HepG2 (cell line): Measurements from ENCODE around the gene SNRPD1. TPM values are rescaled to one million over a fixed set of nuclear protein-coding genes. Genes with fewer than 3 reads are reported as not detected.
A peak's percentile ranks its signal among the peaks of the same experiment; 100 is the strongest.

Source experiments
- ATRX ChIP-seq: sonication (generic); formaldehyde crosslinking; IDR thresholded peaks from 2 replicates; pipeline ENCODE4 v1.4.0; 2020; ENCODE audit warnings: missing genetic modification reagents, borderline replicate concordance
- CREB1 ChIP-seq, 2 experiments: fragments of 450-650 bp in 1 of 2; IDR thresholded peaks; 2 replicates each; pipeline ENCODE4 v1.6.1; 2016 to 2017; ENCODE audit warnings: control low read depth in 1 of 2, mild to moderate bottlenecking in 1 of 2, missing compliant biosample characterization in 1 of 2, missing genetic modification characterization in 1 of 2
- E2F2 ChIP-seq: sonication (generic); formaldehyde crosslinking; IDR thresholded peaks from 2 replicates; pipeline ENCODE4 v1.4.0; 2020; ENCODE audit warnings: missing genetic modification reagents, borderline replicate concordance
- EEA1 ChIP-seq: sonication (generic); formaldehyde crosslinking; IDR thresholded peaks from 2 replicates; pipeline ENCODE4 v1.5.1; 2020; ENCODE audit warnings: mild to moderate bottlenecking, missing genetic modification reagents, borderline replicate concordance
- GFI1 ChIP-seq: sonication (generic); formaldehyde crosslinking; IDR thresholded peaks from 2 replicates; pipeline ENCODE4 v1.5.0; 2020; ENCODE audit warnings: missing genetic modification reagents, mild to moderate bottlenecking, borderline replicate concordance
- HCFC1 ChIP-seq: fragments of 150-350 bp; IDR thresholded peaks from 2 replicates; pipeline ENCODE4 v1.6.1; 2014; ENCODE audit warnings: low read depth, low read length
- HES4 ChIP-seq: sonication (generic); formaldehyde crosslinking; IDR thresholded peaks from 2 replicates; pipeline ENCODE4 v1.9.0; 2021; ENCODE audit warnings: mild to moderate bottlenecking, missing genetic modification reagents, borderline replicate concordance
- HNF4G ChIP-seq, 2 experiments: sonication (generic) in 1 of 2; formaldehyde crosslinking in 1 of 2; IDR thresholded peaks; 2 replicates each; pipeline versions ENCODE4 v1.4.0 to v1.6.1; 2011 to 2020; ENCODE audit warnings: borderline replicate concordance in 2 of 2, low read depth in 2 of 2, mild to moderate bottlenecking in 2 of 2, low read length in 1 of 2, missing genetic modification reagents in 1 of 2, moderate library complexity in 1 of 2
- HOXA3 ChIP-seq: sonication (generic); formaldehyde crosslinking; IDR thresholded peaks from 2 replicates; pipeline ENCODE4 v1.5.0; 2020; ENCODE audit warnings: missing genetic modification reagents
- JARID2 ChIP-seq: sonication (generic); formaldehyde crosslinking; IDR thresholded peaks from 2 replicates; pipeline ENCODE4 v1.8.1; 2023; ENCODE audit warnings: missing genetic modification reagents, inconsistent platforms; ENCODE audit not compliant: insufficient replicate concordance
- KLF16 ChIP-seq, 2 experiments: sonication (generic) in 1 of 2; formaldehyde crosslinking in 1 of 2; IDR thresholded peaks; 2 replicates each; pipeline versions ENCODE4 v1.6.1 to v1.8.0; 2016 to 2023; ENCODE audit warnings: missing genetic modification reagents in 2 of 2, missing compliant biosample characterization in 1 of 2
- MAFK ChIP-seq, 2 experiments: IDR thresholded peaks in 1 of 2; conservative IDR thresholded peaks in 1 of 2; 2 replicates each; pipeline ENCODE4 v1.6.1; 2011; ENCODE audit warnings: improper control_type of control experiment in 2 of 2, low read length in 2 of 2
- MLX ChIP-seq: IDR thresholded peaks from 2 replicates; pipeline ENCODE4 v1.6.1; 2016
- MTF2 ChIP-seq: sonication (generic); formaldehyde crosslinking; IDR thresholded peaks from 2 replicates; pipeline ENCODE4 v1.5.0; 2020; ENCODE audit warnings: missing genetic modification reagents, borderline replicate concordance
- NR3C1 ChIP-seq: sonication (generic); formaldehyde crosslinking; IDR thresholded peaks from 2 replicates; pipeline ENCODE4 v1.4.0; 2020; ENCODE audit warnings: missing genetic modification reagents
- PRMT3 ChIP-seq: sonication (generic); formaldehyde crosslinking; IDR thresholded peaks from 2 replicates; pipeline ENCODE4 v1.8.1; 2022; ENCODE audit warnings: low read depth, mild to moderate bottlenecking, moderate library complexity, missing genetic modification reagents, borderline replicate concordance
- RELA ChIP-seq: sonication (generic); formaldehyde crosslinking; IDR thresholded peaks from 2 replicates; pipeline ENCODE4 v1.4.0; 2020; ENCODE audit warnings: missing genetic modification reagents
- TBX2 ChIP-seq: sonication (generic); formaldehyde crosslinking; IDR thresholded peaks from 2 replicates; pipeline ENCODE4 v1.5.0; 2020; ENCODE audit warnings: missing genetic modification reagents, mild to moderate bottlenecking, borderline replicate concordance
- ZBTB44 ChIP-seq: sonication (generic); formaldehyde crosslinking; IDR thresholded peaks from 2 replicates; pipeline ENCODE4 v1.4.0; 2020; ENCODE audit warnings: missing genetic modification reagents
- ZBTB7A ChIP-seq: sonication (generic); formaldehyde crosslinking; IDR thresholded peaks from 2 replicates; pipeline ENCODE4 v1.8.0; 2022; ENCODE audit warnings: mild to moderate bottlenecking, missing genetic modification reagents
- ZBTB7B ChIP-seq: sonication (generic); formaldehyde crosslinking; IDR thresholded peaks from 2 replicates; pipeline ENCODE4 v1.4.0; 2020; ENCODE audit warnings: missing genetic modification reagents
- ZNF354B ChIP-seq: sonication (generic); formaldehyde crosslinking; IDR thresholded peaks from 2 replicates; pipeline ENCODE4 v1.8.0; 2022; ENCODE audit warnings: mild to moderate bottlenecking, missing genetic modification reagents
- ZNF589 ChIP-seq: sonication (generic); formaldehyde crosslinking; conservative IDR thresholded peaks from 2 replicates; pipeline ENCODE4 v1.8.0; 2022; ENCODE audit warnings: mild to moderate bottlenecking, moderate library complexity, missing genetic modification reagents
- ZNF761 ChIP-seq: sonication (generic); formaldehyde crosslinking; conservative IDR thresholded peaks from 2 replicates; pipeline ENCODE4 v1.4.0; 2020; ENCODE audit warnings: mild to moderate bottlenecking, missing genetic modification reagents
- ZSCAN30 ChIP-seq: sonication (generic); formaldehyde crosslinking; IDR thresholded peaks from 2 replicates; pipeline ENCODE4 v1.5.0; 2020; ENCODE audit warnings: mild to moderate bottlenecking, missing genetic modification reagents
- polyA plus RNA-seq, 8 experiments: library from polyadenylated mRNA; depleted of rRNA in 3 of 8; stranded (reverse) in 7 of 8; unstranded in 1 of 8; fragments of >200 nt; fragmentation: Illumina TruSeq in 4 of 8; extraction: Trizol in 4 of 8; gene quantifications; 2 replicates each; pipeline versions ENCODE4 v1.2.1 to v1.2.3, GENCODE V29; 2011 to 2016; ENCODE audit warnings: low read depth in 4 of 8, missing spikeins in 1 of 8, mixed read lengths in 1 of 8; ENCODE audit not compliant: insufficient read depth in 1 of 8
- total RNA-seq, 5 experiments: library from RNA; depleted of rRNA; stranded (reverse); fragments of >200 nt; fragmentation: Illumina TruSeq; extraction: Trizol; gene quantifications; 2 replicates each; pipeline ENCODE4 v1.2.3, GENCODE V29; 2016; ENCODE audit warnings: low read depth in 1 of 5

SNRPD1 gene
- total and polyA plus RNA-seq, 2 of the 13 experiments (the other 11 are each of a cell fraction or from before 2014, with no cell fraction given): 22.7 to 275 TPM

- TF ChIP-seq ZNF761: peak; percentile 88
- TF ChIP-seq EEA1 (CRISPR knock-in tag): peak; percentile 88; the same call in 1 of the 2 replicates
- no peak for TF ChIP-seq ATRX (CRISPR knock-in tag)
- peak; percentile 73; the same call in 1 of the 2 replicates for TF ChIP-seq ZBTB7B (CRISPR knock-in tag)
- 0 out of 2 replicates have a peak, but pooled peaks have one; percentile 56 for TF ChIP-seq MTF2 (CRISPR knock-in tag)
- peak; percentile 83; the same call in 1 of the 2 replicates for TF ChIP-seq ZNF589 (CRISPR knock-in tag)
- TF ChIP-seq NR3C1: no peak
- TF ChIP-seq MAFK (conservative IDR thresholded peaks at IDR 0.05 in 1 of 2, IDR thresholded peaks at IDR 0.05 in 1 of 2; ENCODE audit: low read length in 2 of 2): no peak
- peak; percentile 80; the same call in 1 of the 2 replicates for TF ChIP-seq HES4 (CRISPR knock-in tag)
- no peak for TF ChIP-seq ZNF354B
- peak; percentile 82 for TF ChIP-seq JARID2 (CRISPR knock-in tag)
- TF ChIP-seq RELA (CRISPR knock-in tag): 0 out of 2 replicates have a peak, but pooled peaks have one; percentile 6
- peak; percentile 60; the same call in 1 of the 2 replicates for TF ChIP-seq HCFC1
- peak; percentile 96 for TF ChIP-seq TBX2 (CRISPR knock-in tag)
- peak; percentile 99; the same call in 1 of the 2 replicates for TF ChIP-seq E2F2
- no peak for TF ChIP-seq HNF4G (IDR thresholded peaks at IDR 0.05; ENCODE audit: borderline replicate concordance, low read depth, low read length)
- 0 out of 2 replicates have a peak, but pooled peaks have one; percentile 25 for TF ChIP-seq HNF4G (CRISPR knock-in tag; IDR thresholded peaks at IDR 0.05; ENCODE audit: borderline replicate concordance, low read depth)
- TF ChIP-seq ZSCAN30: 0 out of 2 replicates have a peak, but pooled peaks have one; percentile 38
- TF ChIP-seq ZBTB44: no peak; the same call in 1 of the 2 replicates
- TF ChIP-seq CREB1 (IDR thresholded peaks at IDR 0.05): peak; percentile 71
- peak; percentile 88 for TF ChIP-seq CREB1 (CRISPR knock-in tag; IDR thresholded peaks at IDR 0.05)
- TF ChIP-seq HOXA3: peak; percentile 99
- peak; percentile 73 for TF ChIP-seq MLX (CRISPR knock-in tag)
- TF ChIP-seq PRMT3 (CRISPR knock-in tag): peak; percentile 96
- peak in 1 of 2 experiments; percentile 97; a peak in 2 of 4 replicates for TF ChIP-seq KLF16 (CRISPR knock-in tag; IDR thresholded peaks at IDR 0.05)
- peak; percentile 80 for TF ChIP-seq GFI1 (CRISPR knock-in tag)
- TF ChIP-seq ZBTB7A (CRISPR knock-in tag): no peak; the same call in 1 of the 2 replicates
These were observed at the start of gene SNRPD1 (continued) for GRCh38 chr18:21612125-21613039.
